Central memory CD4-positive, alpha-beta T cell (primary cell): ENCODE measurements around the gene PRDX3.

Source experiments
- DNase-seq: peaks from one replicate; pipeline ENCODE4 v3.0.0; 2022

Gene PRDX3

GRCh38 chr10:119118231-119118630, 60.4 kb downstream of the PRDX3 start:
- no peak for DNase-seq
